Measurements from ENCODE around the gene RAP1GAP2.
"Not testable (repeated sequence)": the region's sequence is repeated elsewhere in the genome, so short reads cannot be mapped to it uniquely, and the experiment has no call there.

RAP1GAP2 gene

DNA sequence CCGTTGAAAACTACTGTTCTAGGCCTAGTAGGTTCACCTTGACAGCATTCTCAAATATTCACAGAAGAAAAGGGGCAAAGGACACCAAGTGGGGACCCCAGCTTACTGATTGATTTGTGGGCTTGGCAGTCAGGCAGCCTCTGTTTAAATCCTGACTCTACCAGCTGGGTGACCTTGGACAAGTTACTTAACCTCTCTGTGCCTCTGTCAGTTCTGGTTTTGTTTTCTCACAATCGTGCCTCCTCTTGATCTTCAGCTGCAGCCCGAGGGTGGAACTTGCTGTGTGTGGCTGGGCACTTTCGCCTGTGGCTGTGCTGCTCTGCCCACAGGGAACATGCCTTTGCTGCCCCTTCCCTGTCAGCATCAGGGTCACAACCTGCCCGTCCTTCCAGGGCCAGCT, 17.8 kb downstream of the RAP1GAP2 start:
- DNase-seq = no peak

DNA sequence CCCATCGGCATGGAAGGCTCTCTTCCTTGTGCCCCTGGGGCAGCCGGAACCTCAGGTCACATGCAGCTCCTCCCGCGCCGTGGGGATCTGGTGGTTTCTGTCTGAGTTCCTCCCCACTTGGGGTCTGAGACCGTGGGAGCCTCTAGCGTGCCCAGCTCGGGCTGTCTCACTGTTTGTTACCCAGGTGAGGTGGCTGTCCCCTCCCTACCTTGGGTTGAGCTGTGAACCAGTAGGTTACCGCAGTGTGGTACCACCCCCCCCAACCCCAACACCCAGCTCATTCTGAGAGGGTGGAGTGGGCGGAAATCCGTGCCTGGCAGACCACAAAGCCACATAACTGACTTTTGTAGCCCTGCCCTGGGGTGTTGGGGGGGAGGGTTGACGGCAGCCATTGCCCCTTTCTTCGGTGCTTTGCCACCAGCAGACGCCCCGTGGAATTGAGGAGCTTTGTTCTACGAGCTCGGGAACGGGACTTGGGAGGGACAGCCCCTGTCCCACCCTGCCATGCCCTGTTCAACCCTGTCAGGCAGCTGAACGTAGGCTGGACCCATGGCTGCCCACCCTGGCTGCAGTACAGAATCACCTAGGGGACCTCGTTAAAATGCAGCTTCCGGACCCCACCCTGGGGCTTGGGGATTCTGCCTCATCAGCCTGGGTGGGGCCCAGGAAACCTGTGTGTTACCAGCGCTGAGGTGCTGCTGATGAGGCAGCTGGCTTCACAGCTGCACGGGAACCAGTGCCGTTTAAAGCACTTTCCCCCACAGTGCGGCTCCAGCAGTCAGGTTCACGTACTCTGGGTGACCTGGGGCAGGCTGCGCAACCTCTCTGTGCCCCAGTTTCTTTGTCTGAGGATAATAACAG, 18.5 kb downstream of the RAP1GAP2 start:
- no peak for DNase-seq

DNA sequence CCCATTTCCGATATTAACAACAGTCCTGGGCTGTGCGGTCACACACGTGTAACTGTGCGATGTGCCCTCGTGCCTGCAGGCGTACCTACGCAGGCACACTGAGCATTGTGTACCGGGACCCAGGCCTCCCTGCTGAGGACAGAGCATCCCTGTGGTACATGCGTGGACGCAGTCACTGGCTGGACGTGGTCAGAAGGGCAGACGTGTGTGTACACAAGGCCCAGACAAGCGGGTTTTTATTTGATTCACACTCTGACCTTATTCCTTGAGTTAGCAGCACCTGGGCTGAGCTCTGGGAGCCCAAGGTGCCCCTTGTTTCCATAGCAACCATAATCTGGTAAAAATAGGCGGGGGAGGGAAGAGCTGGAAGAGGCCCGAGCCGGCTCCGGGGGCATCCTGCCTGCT, 19.5 kb downstream of the RAP1GAP2 start:
- DNase-seq = no peak

- DNase-seq = no peak
Measured at GRCh38 chr17:2816688-2817087, 20.4 kb downstream of the RAP1GAP2 start.

DNA sequence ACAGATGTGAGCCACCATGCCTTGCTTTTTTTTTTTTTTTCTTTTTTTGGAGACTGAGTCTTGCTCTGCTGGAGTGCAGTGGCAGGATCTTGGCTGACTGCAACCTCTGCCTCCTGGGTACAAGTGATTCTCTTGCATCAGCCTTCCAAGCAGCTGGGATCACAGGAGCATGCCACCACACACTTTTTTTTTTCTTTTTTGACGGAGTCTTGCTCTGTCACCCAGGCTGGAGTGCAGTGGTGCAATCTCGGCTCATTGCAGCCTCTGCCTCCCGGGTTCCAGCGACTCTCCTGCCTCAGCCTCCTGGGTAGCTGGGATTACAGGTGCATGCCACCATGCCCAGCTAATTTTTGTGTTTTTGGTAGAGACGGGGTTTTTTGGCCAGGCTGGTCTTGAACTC, 23.1 kb downstream of the RAP1GAP2 start:
- DNase-seq = not testable (repeated sequence)

DNA sequence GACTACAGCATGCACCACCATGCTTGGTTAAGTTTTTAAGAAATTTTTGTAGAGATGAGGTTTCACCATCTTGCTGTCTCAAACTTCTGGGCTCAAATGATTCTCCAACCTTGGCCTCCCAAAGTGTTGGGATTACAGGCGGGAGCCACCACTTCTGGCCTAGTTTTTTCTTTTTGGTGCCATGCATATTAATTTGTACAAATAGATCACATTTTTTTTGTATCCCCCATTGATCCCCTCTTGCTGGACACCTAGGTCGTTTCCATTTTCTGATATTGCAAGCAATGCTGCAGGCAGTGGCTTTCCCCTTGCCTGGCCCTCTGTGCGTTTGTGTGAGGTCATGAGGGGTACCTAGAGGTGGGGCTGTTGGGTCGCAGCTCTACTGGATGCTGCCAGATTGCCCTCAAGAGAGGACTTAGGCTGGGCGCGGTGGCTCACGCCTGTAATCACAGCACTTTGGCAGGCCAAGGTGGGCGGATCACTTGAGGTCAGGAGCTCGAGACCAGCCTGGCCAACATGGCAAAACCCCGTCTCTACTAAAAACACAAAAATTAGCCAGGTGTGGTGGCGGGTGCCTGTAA, 23.8 kb downstream of the RAP1GAP2 start:
- DNase-seq = no peak

DNA sequence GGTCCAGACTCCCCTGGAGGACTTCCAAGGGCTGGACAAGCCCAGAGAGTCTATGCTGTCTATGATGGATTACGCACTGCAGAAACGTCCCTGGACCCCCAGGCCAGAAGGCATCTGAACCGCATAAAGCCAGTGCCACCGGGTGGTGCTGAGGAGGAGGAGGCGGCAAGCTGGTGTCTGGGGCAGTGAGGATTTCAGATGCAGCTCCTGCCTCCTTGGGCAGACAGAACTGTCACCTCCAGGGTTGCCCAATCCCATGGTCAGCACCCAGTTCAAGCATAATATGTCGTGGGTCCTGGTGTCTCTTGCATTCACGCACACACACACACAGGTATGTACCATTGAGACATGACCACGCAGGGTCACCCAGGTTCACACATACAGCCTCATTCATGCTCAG, 25.6 kb downstream of the RAP1GAP2 start:
- DNase-seq = no peak

GRCh38 chr17:2822358-2822757, 26.1 kb downstream of the RAP1GAP2 start:
- DNase-seq = no peak

DNA sequence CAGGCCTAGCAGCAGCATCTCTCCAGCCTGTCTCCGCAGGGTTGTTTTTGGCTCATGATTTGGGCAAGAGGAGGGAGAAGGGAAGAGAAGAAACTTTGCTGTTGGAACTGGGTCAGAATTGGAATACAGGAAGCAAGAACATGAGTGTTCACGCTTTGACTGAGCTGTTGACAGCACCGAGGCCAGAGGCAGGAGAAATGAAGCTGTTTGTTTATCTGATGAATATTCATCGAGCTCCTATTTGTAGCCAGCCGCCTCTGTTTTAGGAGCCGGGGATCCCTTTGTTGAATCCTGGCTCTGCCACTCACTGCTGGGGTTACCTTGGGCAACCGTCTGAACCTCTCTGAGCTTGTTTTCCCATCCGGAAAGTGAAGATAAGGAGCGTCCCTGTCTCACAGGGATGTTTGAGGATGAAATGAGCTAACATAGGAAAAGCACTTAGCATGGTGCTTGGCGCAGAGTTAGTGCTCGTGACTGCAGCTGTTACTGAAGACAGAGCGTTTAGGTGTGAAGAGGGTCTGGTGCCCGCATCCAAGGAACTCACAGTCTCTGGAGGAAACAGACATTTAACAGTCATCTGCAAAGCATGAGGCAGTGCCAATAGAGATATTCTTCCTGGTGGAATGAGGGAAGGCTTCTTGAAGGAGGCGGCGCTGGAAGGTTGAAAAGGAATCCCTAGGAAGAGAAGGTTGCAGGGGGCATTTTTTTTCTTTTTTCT, 29.2 kb downstream of the RAP1GAP2 start:
- DNase-seq = no peak

GRCh38 chr17:2828397-2829038, 32.3 kb downstream of the RAP1GAP2 start:
- DNase-seq = peak; percentile 65

DNA sequence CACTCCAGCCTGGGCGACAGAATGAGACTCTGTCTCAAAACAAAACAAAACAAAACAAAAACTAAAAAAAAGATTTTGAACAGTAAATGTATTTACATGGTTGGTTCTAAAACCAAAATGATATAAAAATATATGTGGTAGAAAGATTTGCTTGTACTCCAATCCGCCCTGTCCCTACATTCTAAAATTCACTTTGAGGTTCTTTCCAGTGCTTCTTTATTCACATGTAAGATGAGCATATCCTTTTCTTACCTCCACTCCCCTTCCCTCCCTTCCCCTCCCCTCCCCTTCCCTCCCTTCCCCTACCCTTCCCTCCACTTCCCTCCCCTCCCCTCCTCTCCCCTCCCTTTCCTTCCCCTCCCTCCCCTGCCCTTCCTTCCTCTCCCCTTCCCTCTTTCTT, 34.4 kb downstream of the RAP1GAP2 start:
- DNase-seq = no peak

DNA sequence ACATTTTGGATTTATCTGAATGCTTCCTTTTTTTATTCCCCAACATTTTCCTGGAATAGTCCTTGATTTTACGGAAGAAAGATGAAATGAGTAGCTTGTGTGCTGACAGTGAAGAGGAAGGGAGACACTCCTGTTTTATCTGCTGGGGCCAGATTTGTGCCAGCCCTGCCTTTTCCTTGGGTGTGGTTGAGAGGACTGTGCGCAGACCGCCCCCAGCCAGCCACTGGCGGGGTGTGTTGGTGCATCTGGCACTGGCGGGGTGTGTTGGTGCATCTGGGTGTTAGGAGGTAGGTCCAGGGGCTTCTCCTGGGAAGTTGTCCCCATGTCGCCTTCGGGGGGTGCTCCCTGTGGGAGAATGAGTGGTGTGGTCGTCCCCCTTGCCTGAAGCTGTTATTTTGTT, 39.5 kb downstream of the RAP1GAP2 start:
- DNase-seq = no peak

DNA sequence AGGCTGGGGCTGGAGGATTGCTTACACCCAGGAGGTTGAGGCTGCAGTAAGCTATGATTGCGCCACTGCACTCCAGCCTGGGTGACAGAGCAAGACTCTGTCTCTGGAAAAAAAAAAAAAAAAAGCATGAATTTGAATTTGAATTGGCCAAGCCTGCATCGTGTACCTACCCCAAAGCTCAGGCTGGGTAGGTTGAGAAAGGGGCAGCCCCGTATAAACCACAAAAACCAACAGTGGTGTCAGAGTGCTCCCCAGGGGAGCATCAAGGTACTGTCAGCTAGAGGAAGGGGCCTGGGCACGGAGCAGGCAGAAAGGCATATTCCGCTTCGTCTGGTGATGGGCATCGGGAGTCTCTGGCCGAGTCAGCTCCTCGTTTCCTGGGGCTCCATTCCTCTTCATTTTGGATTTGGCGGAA, 40.9 kb downstream of the RAP1GAP2 start:
- DNase-seq = no peak

DNA sequence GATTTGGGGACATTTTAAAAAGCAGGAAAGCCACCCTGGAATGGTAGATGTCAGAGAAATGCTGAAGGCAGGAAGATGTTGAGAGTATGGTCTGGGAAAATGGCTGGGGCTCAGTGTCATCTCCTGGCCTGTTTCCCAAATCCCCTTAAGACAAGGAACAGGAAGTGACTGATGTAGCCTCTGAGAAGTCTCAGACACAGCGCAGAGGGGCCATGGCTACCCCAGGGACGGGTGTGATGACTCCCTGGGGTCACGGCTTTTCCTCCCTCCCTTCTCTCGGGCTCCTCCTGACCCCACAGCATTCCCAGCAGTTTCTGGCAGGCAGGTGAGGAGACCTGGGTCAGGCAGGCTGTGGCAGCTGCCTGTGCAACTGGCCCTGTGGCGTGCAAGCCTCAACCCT, 45.4 kb downstream of the RAP1GAP2 start:
- DNase-seq = no peak

DNA sequence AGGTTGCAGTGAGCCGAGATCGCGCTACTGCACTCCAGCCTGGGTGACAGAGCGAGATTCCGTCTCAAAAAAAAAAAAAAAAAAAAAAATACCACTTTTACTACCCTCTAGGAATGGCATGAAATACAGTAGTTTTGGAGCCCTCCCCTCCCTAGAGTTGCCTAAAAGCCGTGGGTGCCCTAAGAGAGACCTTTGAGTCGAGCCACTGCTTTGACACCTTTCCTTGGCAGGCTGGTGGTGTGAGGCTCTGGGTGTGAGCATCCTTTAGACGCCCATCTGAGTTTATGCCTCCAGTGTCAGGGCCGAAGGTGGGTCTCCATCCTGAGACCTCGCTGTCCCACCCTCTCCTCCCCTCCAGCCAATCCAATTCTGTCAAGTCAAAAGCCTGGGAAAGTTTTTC, 46.2 kb downstream of the RAP1GAP2 start:
- DNase-seq = no peak

DNA sequence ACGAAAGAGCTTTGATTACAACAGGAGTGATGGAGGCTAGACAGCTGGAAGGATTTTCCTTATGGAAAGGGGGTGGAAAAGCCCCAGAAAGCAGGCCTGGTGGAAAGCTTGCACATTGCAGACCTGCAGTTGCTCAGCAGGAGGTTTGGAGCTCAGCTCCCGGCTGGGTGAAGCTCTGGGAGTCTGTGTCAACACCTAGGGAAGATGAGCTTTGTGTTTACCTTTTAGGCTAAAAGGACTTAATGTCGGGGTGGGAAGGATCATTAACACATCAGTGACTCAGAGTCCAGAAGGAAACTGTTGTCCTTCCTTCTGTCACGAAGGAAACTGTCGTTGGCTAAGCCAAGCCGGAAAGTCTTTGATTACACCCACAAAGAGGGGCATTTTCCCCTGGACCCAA, 48.2 kb downstream of the RAP1GAP2 start:
- DNase-seq = no peak

GRCh38 chr17:2847381-2848333, 51.4 kb downstream of the RAP1GAP2 start:
- no peak for DNase-seq

DNA sequence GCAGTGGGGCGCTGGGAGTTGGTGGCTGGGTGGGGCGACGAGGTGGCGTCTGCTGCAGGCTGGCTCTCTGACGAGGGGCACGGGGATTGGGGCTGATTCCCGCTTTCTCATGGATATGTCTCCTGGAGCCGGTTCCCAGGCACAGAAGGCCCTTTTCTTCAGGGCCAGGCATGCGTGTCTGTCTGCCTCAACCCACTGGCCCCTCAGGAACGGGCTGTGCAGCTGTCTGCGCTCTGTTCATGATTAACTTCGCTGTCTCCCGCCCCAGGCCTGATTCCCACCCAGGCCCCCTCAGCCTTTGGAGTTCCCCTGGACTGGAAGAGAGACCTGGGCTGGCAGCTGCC, 53.1 kb downstream of the RAP1GAP2 start:
- no peak for DNase-seq

DNA sequence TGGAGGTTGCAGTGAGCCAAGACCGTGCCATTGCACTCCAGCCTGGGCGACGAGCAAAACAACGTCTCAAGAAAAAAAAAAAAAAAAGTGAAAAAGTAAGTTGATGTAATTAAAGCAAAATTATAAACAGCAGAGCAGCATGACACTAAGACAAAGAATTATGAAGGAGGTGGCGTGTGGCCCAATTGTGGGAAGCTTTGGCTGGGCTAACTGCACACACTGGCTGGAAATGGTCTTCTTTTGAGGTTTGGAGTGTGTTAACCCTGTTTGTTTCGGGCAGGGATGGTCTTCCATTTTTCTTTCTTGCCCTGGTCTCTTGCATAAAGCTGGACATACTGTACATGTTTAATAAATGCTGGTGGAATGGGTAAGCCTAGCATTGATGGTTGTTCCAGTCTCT, 54.8 kb downstream of the RAP1GAP2 start:
- DNase-seq = no peak

- no peak for DNase-seq
Measured at GRCh38 chr17:2851615-2852014, 55.4 kb downstream of the RAP1GAP2 start.

- no peak for DNase-seq
Measured at GRCh38 chr17:2852221-2852620, 56.0 kb downstream of the RAP1GAP2 start.

- peak; percentile 75 for DNase-seq
Measured at GRCh38 chr17:2852729-2853282, 56.6 kb downstream of the RAP1GAP2 start.
